Measurements from ENCODE around the gene PABPN1L. TPM values are rescaled to one million over a fixed set of nuclear protein-coding genes. Genes with fewer than 3 reads are reported as not detected.

Gene PABPN1L
- polyA plus RNA-seq, 1 donor: 0.12 TPM

DNA sequence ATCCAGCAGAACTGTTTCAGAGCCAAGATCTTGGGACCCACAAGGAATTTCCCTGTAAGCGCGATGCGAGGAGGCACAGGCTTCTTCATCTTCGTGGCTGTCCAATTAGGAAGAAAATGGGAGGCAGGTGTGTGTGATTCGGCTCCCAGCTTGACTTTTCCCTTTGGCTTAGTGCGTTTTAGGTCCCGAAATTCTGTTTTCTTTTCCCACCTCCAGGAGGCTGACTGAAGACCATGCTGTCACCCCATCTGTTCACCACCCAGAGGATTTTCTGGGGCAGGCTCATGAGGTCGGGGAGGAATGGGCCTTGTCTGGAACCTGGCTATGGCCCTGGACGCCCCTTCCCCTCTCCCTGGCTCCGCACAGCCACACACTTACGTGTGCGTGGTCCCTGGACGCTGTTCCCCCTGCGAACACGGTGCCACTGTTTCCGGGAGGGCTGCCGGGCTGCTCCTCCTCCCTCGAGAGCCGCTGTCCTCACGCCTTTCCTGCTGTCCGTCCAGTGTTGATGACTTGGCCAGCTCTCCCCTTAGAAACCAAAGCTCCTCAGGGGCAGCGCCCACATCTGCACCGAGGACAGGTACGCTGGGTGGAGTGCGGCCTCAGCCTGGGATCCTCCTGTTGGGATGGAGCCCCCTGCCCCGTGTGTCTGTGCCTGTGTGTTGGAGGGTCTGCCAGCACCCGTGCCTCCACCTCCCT lies 2.7 kb upstream of the PABPN1L start:
- peaks cover 13% of the 10 kb centered on the region for H3K27me3 ChIP-seq (ENCODE audit: control insufficient read depth, insufficient read depth, low read length)
- H3K27ac ChIP-seq (ENCODE audit: low read length): no peak overlapping the region
- no peaks in the 10 kb centered on the region for H3K9me3 ChIP-seq (ENCODE audit: control insufficient read depth, low read depth, low read length)
- no peaks in the 10 kb centered on the region for H3K36me3 ChIP-seq (ENCODE audit: control insufficient read depth, insufficient read depth, low read length)
- no peaks in the 10 kb centered on the region for H3K4me1 ChIP-seq (ENCODE audit: control insufficient read depth, insufficient read depth, low read length)
- no peak overlapping the region for H3K4me3 ChIP-seq (ENCODE audit: low read length)
- WGBS (ENCODE audit: insufficient coverage, low lambda C conversion rate): no CpG with 5 or more reads among the region's 27 CpGs
- DNase-seq: no peak

GRCh38 chr16:88867581-88868246 lies 1.3 kb upstream of the PABPN1L start:
- H3K36me3 ChIP-seq (ENCODE audit: control insufficient read depth, insufficient read depth, low read length): peaks cover 1% of the 10 kb centered on the region
- no peak overlapping the region for H3K4me3 ChIP-seq (ENCODE audit: low read length)
- DNase-seq: no peak
- H3K27ac ChIP-seq (ENCODE audit: low read length): no peak overlapping the region
- WGBS (ENCODE audit: insufficient coverage, low lambda C conversion rate): no CpG with 5 or more reads among the region's 24 CpGs
- H3K9me3 ChIP-seq (ENCODE audit: control insufficient read depth, low read depth, low read length): no peaks in the 10 kb centered on the region
- no peaks in the 10 kb centered on the region for H3K4me1 ChIP-seq (ENCODE audit: control insufficient read depth, insufficient read depth, low read length)
- H3K27me3 ChIP-seq (ENCODE audit: control insufficient read depth, insufficient read depth, low read length): peaks cover 13% of the 10 kb centered on the region

- peaks cover 10% of the 10 kb centered on the region for H3K27me3 ChIP-seq (ENCODE audit: control insufficient read depth, insufficient read depth, low read length)
- H3K4me3 ChIP-seq (ENCODE audit: low read length): no peak overlapping the region
- H3K36me3 ChIP-seq (ENCODE audit: control insufficient read depth, insufficient read depth, low read length): peaks cover 20% of the 10 kb centered on the region
- H3K4me1 ChIP-seq (ENCODE audit: control insufficient read depth, insufficient read depth, low read length): no peaks in the 10 kb centered on the region
- DNase-seq: no peak
- H3K9me3 ChIP-seq (ENCODE audit: control insufficient read depth, low read depth, low read length): peaks cover 3% of the 10 kb centered on the region
- no peak overlapping the region for H3K27ac ChIP-seq (ENCODE audit: low read length)
- whole genome bisulfite sequencing (ENCODE audit: insufficient coverage, low lambda C conversion rate): no CpG with 5 or more reads among the region's 15 CpGs
Observed at GRCh38 chr16:88865742-88866141, 718 bp downstream of the PABPN1L start.

DNA sequence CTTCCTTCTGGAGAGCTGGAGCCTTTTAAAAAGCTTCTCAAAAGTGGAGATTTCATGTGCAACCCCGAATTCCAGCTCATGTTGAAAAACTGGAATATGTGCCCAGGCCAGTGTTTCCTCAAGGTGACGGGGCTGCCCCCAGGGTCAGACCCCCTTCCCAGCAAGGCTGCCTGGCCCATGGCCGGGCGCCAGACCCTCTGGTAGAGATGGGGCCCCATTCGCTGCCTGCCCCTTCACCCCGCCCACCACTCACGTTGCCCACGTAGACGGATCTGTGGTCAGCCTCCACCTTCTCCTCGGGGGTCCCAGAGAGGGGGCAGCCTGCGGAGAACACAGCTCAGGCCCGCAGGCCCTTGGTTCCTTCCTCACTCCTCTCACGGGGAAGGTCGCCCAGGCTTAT lies 1.1 kb downstream of the PABPN1L start:
- no peak overlapping the region for H3K27ac ChIP-seq (ENCODE audit: low read length)
- DNase-seq: no peak
- H3K4me3 ChIP-seq (ENCODE audit: low read length): no peak overlapping the region
- WGBS (ENCODE audit: insufficient coverage, low lambda C conversion rate): no CpG with 5 or more reads among the region's 14 CpGs
- H3K36me3 ChIP-seq (ENCODE audit: control insufficient read depth, insufficient read depth, low read length): peaks cover 24% of the 10 kb centered on the region
- peaks cover 3% of the 10 kb centered on the region for H3K9me3 ChIP-seq (ENCODE audit: control insufficient read depth, low read depth, low read length)
- H3K4me1 ChIP-seq (ENCODE audit: control insufficient read depth, insufficient read depth, low read length): no peaks in the 10 kb centered on the region
- peaks cover 5% of the 10 kb centered on the region for H3K27me3 ChIP-seq (ENCODE audit: control insufficient read depth, insufficient read depth, low read length)

- no peak overlapping the region for H3K27ac ChIP-seq (ENCODE audit: low read length)
- peaks cover 3% of the 10 kb centered on the region for H3K9me3 ChIP-seq (ENCODE audit: control insufficient read depth, low read depth, low read length)
- no CpG with 5 or more reads among the region's 18 CpGs for WGBS (ENCODE audit: insufficient coverage, low lambda C conversion rate)
- DNase-seq: no peak
- H3K27me3 ChIP-seq (ENCODE audit: control insufficient read depth, insufficient read depth, low read length): peaks cover 5% of the 10 kb centered on the region
- H3K4me3 ChIP-seq (ENCODE audit: low read length): no peak overlapping the region
- no peaks in the 10 kb centered on the region for H3K4me1 ChIP-seq (ENCODE audit: control insufficient read depth, insufficient read depth, low read length)
- H3K36me3 ChIP-seq (ENCODE audit: control insufficient read depth, insufficient read depth, low read length): peaks cover 32% of the 10 kb centered on the region
Observed at GRCh38 chr16:88864521-88864920, 1.9 kb downstream of the PABPN1L start.

DNA sequence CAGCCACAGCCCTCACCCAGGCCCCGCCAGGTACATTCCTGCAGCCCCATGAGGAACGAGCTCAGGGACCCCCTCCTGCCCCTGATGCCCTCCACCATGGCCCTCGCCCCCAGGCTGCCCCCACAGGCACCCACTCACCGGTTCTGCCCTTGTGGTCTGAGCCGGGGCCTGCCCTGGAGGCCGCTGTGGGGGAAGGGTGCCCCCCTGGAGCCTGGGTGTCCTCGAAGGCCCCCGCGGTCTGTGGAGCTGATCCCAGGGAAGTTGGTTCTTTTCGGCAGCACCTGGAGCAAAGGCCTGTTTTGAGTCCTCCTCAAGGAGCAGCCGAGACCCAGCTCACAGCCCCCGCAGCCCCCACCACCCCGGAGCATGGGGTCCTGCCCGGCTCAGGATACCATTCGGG lies 2.4 kb downstream of the PABPN1L start:
- Histone ChIP-seq H3K4me1 (ENCODE audit: control insufficient read depth, insufficient read depth, low read length) (no peaks in the 10 kb centered on the region), H3K27me3 (ENCODE audit: control insufficient read depth, insufficient read depth, low read length) (peaks cover 4% of the 10 kb centered on the region), H3K27ac (ENCODE audit: low read length) (no peak overlapping the region), H3K36me3 (ENCODE audit: control insufficient read depth, insufficient read depth, low read length) (peaks cover 34% of the 10 kb centered on the region), H3K4me3 (ENCODE audit: low read length) (no peak overlapping the region), H3K9me3 (ENCODE audit: control insufficient read depth, low read depth, low read length) (peaks cover 3% of the 10 kb centered on the region)
- DNase-seq: no peak
- WGBS (ENCODE audit: insufficient coverage, low lambda C conversion rate): no CpG with 5 or more reads among the region's 15 CpGs

GRCh38 chr16:88863426-88863825 lies 3.0 kb downstream of the PABPN1L start:
- H3K4me1 ChIP-seq (ENCODE audit: control insufficient read depth, insufficient read depth, low read length): peaks cover 1% of the 10 kb centered on the region
- no peak for DNase-seq
- H3K9me3 ChIP-seq (ENCODE audit: control insufficient read depth, low read depth, low read length): peaks cover 3% of the 10 kb centered on the region
- H3K4me3 ChIP-seq (ENCODE audit: low read length): no peak overlapping the region
- H3K27me3 ChIP-seq (ENCODE audit: control insufficient read depth, insufficient read depth, low read length): no peaks in the 10 kb centered on the region
- peaks cover 41% of the 10 kb centered on the region for H3K36me3 ChIP-seq (ENCODE audit: control insufficient read depth, insufficient read depth, low read length)
- no CpG with 5 or more reads among the region's 13 CpGs for WGBS (ENCODE audit: insufficient coverage, low lambda C conversion rate)
- no peak overlapping the region for H3K27ac ChIP-seq (ENCODE audit: low read length)

- H3K9me3 ChIP-seq (ENCODE audit: control insufficient read depth, low read depth, low read length): peaks cover 3% of the 10 kb centered on the region
- peaks cover 6% of the 10 kb centered on the region for H3K4me1 ChIP-seq (ENCODE audit: control insufficient read depth, insufficient read depth, low read length)
- DNase-seq: no peak
- H3K36me3 ChIP-seq (ENCODE audit: control insufficient read depth, insufficient read depth, low read length): peaks cover 41% of the 10 kb centered on the region
- no peaks in the 10 kb centered on the region for H3K27me3 ChIP-seq (ENCODE audit: control insufficient read depth, insufficient read depth, low read length)
- H3K4me3 ChIP-seq (ENCODE audit: low read length): no peak overlapping the region
- WGBS (ENCODE audit: insufficient coverage, low lambda C conversion rate): no CpG with 5 or more reads among the region's 25 CpGs
- no peak overlapping the region for H3K27ac ChIP-seq (ENCODE audit: low read length)
Observed at GRCh38 chr16:88862968-88863367, 3.5 kb downstream of the PABPN1L start.

DNA sequence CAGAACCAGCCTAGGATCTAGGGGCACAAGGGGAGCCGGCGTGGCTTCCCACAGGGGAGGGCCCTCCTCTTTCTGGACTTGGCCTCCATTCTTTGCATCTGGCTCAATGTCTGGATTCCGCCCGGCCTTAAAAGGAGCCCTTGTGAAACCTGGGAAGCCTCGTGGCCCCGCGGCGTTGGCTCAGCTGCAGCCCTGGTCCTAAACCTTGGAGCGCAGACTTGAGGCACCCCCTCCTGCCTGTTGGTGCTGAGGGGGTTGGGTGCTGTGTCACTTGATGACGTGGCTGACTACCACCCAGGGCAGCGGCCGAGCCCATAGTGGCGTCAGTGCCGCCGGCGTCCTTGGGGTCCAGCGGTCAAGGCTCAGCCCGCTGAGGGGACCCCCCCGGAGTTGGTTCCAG lies 5.1 kb downstream of the PABPN1L start:
- DNase-seq: no peak
- Histone ChIP-seq H3K4me1 (ENCODE audit: control insufficient read depth, insufficient read depth, low read length) (peaks cover 8% of the 10 kb centered on the region), H3K4me3 (ENCODE audit: low read length) (no peak overlapping the region), H3K36me3 (ENCODE audit: control insufficient read depth, insufficient read depth, low read length) (peaks cover 41% of the 10 kb centered on the region), H3K27me3 (ENCODE audit: control insufficient read depth, insufficient read depth, low read length) (no peaks in the 10 kb centered on the region), H3K27ac (ENCODE audit: low read length) (no peak overlapping the region), H3K9me3 (ENCODE audit: control insufficient read depth, low read depth, low read length) (peaks cover 3% of the 10 kb centered on the region)
- no CpG with 5 or more reads among the region's 19 CpGs for WGBS (ENCODE audit: insufficient coverage, low lambda C conversion rate)

DNA sequence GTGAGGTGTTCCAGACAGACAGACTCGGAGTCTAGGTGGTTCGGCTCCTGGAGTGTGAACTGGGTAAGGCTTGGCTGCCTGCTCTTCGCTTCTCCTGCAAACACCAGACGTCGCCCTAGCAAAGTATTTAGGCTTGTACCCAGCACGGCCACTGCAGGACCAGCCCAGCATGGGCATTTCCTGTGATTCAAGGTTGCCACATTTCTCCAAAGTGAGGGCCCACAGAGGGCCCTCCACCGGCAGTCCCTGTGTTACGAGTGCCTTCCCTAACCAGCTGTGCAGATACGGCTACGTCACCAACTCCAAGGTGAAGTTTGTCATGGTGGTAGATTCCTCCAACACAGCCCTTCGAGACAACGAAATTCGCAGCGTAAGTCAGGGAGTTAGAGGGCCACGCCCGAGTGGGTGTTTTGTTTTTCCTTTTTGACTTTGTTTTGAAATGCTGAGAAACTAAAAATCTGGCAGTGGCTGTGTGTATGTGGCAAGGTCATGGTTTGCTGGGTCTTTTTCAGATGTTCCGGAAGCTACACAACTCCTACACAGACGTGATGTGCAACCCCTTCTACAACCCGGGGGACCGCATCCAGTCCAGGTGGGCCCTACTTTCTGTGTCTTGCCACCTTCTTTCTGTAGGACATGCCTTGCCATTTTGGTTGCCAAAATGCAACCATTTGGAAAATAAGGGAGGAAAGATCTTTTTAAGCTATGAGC lies 6.9 kb downstream of the PABPN1L start:
- 90% methylated on average over 2 of the region's 20 CpGs for WGBS (ENCODE audit: insufficient coverage, low lambda C conversion rate)
- Histone ChIP-seq H3K4me1 (ENCODE audit: control insufficient read depth, insufficient read depth, low read length) (peaks cover 17% of the 10 kb centered on the region), H3K4me3 (ENCODE audit: low read length) (no peak overlapping the region), H3K9me3 (ENCODE audit: control insufficient read depth, low read depth, low read length) (peaks cover 3% of the 10 kb centered on the region), H3K27me3 (ENCODE audit: control insufficient read depth, insufficient read depth, low read length) (no peaks in the 10 kb centered on the region), H3K36me3 (ENCODE audit: control insufficient read depth, insufficient read depth, low read length) (peaks cover 43% of the 10 kb centered on the region), H3K27ac (ENCODE audit: low read length) (no peak overlapping the region)
- DNase-seq: no peak

All from large intestine (tissue), 3 donors.